SK-N-SH treated with all-trans-retinoic acid at 6 μM for 48 hours (cell line): Measurements from ENCODE around the gene RFX6.

ENCODE experiments used
- ATAC-seq: fragments of 200-7000 bp; cut with Tn5 transposase; 3 replicates; pipeline ENCODE4 v1.9.1; 2020; ENCODE audit warnings: mild to moderate bottlenecking, moderate library complexity
- ARNTL ChIP-seq: fragments of 450-650 bp; formaldehyde crosslinking; IDR thresholded peaks from 2 replicates; pipeline ENCODE4 v1.5.0; 2020; ENCODE audit warnings: low read depth, mild to moderate bottlenecking, moderate library complexity, borderline replicate concordance
- BACH2 ChIP-seq: fragments of 250-450 bp; sonication (Bioruptor Pico); IDR thresholded peaks from 2 replicates; pipeline ENCODE4 v1.9.0; 2021; ENCODE audit warnings: mild to moderate bottlenecking, borderline replicate concordance
- CREB5 ChIP-seq: fragments of 250-450 bp; sonication (Bioruptor Pico); IDR thresholded peaks from 2 replicates; pipeline ENCODE4 v1.5.1; 2020; ENCODE audit warnings: low read depth, mild to moderate bottlenecking, moderate library complexity
- CSDC2 ChIP-seq: fragments of 250-450 bp; sonication (Bioruptor Pico); IDR thresholded peaks from 2 replicates; pipeline ENCODE4 v1.5.0; 2020; ENCODE audit warnings: mild to moderate bottlenecking, moderate library complexity
- ESRRG ChIP-seq: fragments of 250-450 bp; sonication (Bioruptor Pico); IDR thresholded peaks from 2 replicates; pipeline ENCODE4 v1.6.1; 2021; ENCODE audit warnings: mild to moderate bottlenecking
- GLIS3 ChIP-seq: fragments of 250-450 bp; sonication (Bioruptor Pico); IDR thresholded peaks from 2 replicates; pipeline ENCODE4 v1.5.0; 2020; ENCODE audit warnings: mild to moderate bottlenecking, moderate library complexity
- OSR1 ChIP-seq: fragments of 250-450 bp; sonication (Bioruptor Pico); IDR thresholded peaks from 2 replicates; pipeline ENCODE4 v1.8.0; 2022; ENCODE audit warnings: moderate library complexity, mild to moderate bottlenecking, inconsistent platforms
- PATZ1 ChIP-seq: fragments of 250-450 bp; sonication (Bioruptor Pico); IDR thresholded peaks from 2 replicates; pipeline ENCODE4 v1.8.0; 2020; ENCODE audit warnings: mild to moderate bottlenecking, moderate library complexity, borderline replicate concordance
- PPARA ChIP-seq: fragments of 250-450 bp; sonication (Bioruptor Pico); IDR thresholded peaks from 2 replicates; pipeline ENCODE4 v1.5.0; 2020; ENCODE audit warnings: mild to moderate bottlenecking, borderline replicate concordance
- RARB ChIP-seq: fragments of 250-450 bp; sonication (Bioruptor Pico); IDR thresholded peaks from 2 replicates; pipeline ENCODE4 v1.8.0; 2021; ENCODE audit warnings: mild to moderate bottlenecking, moderate library complexity
- SNAI2 ChIP-seq: fragments of 250-450 bp; sonication (Bioruptor Pico); IDR thresholded peaks from 2 replicates; pipeline ENCODE4 v1.5.0; 2020; ENCODE audit warnings: mild to moderate bottlenecking, moderate library complexity
- TCF4 ChIP-seq: fragments of 250-450 bp; sonication (Bioruptor Pico); IDR thresholded peaks from 2 replicates; pipeline ENCODE4 v1.8.0; 2021; ENCODE audit warnings: mild to moderate bottlenecking, moderate library complexity, borderline replicate concordance
- TOX ChIP-seq: fragments of 250-450 bp; sonication (Bioruptor Pico); IDR thresholded peaks from 2 replicates; pipeline ENCODE4 v1.8.0; 2021; ENCODE audit warnings: mild to moderate bottlenecking, moderate library complexity, borderline replicate concordance
- TSHZ2 ChIP-seq: fragments of 250-450 bp; sonication (Bioruptor Pico); IDR thresholded peaks from 2 replicates; pipeline ENCODE4 v1.5.0; 2020; ENCODE audit warnings: mild to moderate bottlenecking, moderate library complexity
- ZC3H10 ChIP-seq: fragments of 250-450 bp; sonication (Bioruptor Pico); IDR thresholded peaks from 2 replicates; pipeline ENCODE4 v1.5.1; 2021; ENCODE audit warnings: mild to moderate bottlenecking, moderate library complexity
- ZFP3 ChIP-seq: fragments of 250-450 bp; sonication (Bioruptor Pico); IDR thresholded peaks from 2 replicates; pipeline ENCODE4 v1.5.0; 2020; ENCODE audit warnings: mild to moderate bottlenecking, moderate library complexity
- ZFP30 ChIP-seq: fragments of 450-650 bp; formaldehyde crosslinking; IDR thresholded peaks from 2 replicates; pipeline ENCODE4 v1.5.0; 2022; ENCODE audit warnings: mild to moderate bottlenecking, moderate library complexity
- ZNF565 ChIP-seq: fragments of 450-650 bp; formaldehyde crosslinking; conservative IDR thresholded peaks from 2 replicates; pipeline ENCODE4 v1.5.0; 2020; ENCODE audit warnings: low read depth, mild to moderate bottlenecking, moderate library complexity
- ZNF8 ChIP-seq: fragments of 450-650 bp; formaldehyde crosslinking; IDR thresholded peaks from 2 replicates; pipeline ENCODE4 v1.5.0; 2020; ENCODE audit warnings: mild to moderate bottlenecking, moderate library complexity

RFX6 gene

DNA sequence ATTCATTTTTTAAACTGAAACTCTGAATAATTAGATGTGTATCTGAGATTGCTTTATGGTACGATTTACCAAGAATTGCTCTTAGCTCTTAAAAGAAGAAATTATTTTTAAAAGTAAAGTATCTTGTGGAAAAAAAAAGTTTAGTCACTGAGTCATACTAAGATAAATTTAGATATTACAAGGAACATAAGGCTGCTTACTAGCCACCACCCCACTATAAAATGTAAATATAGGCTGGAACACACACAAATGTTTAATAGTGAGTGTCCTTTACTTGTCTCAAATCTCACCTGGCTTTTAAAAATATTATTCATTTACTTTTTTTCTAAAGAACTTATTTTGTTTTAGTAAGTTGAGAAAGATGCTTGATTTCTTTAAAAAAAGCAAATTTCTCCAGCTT, 17.6 kb downstream of the RFX6 start:
- TF ChIP-seq GLIS3 (CRISPR knock-in tag) (no peak), RARB (CRISPR knock-in tag) (no peak), ZFP3 (no peak), ZNF8 (CRISPR knock-in tag) (no peak), ZFP30 (no peak), CSDC2 (CRISPR knock-in tag) (no peak), CREB5 (CRISPR knock-in tag) (no peak), ARNTL (CRISPR knock-in tag) (no peak), ZC3H10 (CRISPR knock-in tag) (no peak)
- no peak for ATAC-seq

GRCh38 chr6:116895935-116896334, 18.9 kb downstream of the RFX6 start:
- ATAC-seq, result no peak
- TF ChIP-seq ZNF8 (CRISPR knock-in tag), result no peak
- TF ChIP-seq ARNTL (CRISPR knock-in tag), result no peak
- TF ChIP-seq TSHZ2 (CRISPR knock-in tag), result no peak
- TF ChIP-seq PPARA (CRISPR knock-in tag), result no peak
- no peak for TF ChIP-seq SNAI2 (CRISPR knock-in tag)
- no peak for TF ChIP-seq BACH2 (CRISPR knock-in tag)
- no peak for TF ChIP-seq GLIS3 (CRISPR knock-in tag)
- no peak for TF ChIP-seq RARB (CRISPR knock-in tag)
- TF ChIP-seq ZNF565 (CRISPR knock-in tag), result no peak
- TF ChIP-seq TCF4 (CRISPR knock-in tag), result no peak
- TF ChIP-seq CREB5 (CRISPR knock-in tag), result no peak
- no peak for TF ChIP-seq ZFP3
- no peak for TF ChIP-seq ZC3H10 (CRISPR knock-in tag)
- TF ChIP-seq ZFP30, result no peak

DNA sequence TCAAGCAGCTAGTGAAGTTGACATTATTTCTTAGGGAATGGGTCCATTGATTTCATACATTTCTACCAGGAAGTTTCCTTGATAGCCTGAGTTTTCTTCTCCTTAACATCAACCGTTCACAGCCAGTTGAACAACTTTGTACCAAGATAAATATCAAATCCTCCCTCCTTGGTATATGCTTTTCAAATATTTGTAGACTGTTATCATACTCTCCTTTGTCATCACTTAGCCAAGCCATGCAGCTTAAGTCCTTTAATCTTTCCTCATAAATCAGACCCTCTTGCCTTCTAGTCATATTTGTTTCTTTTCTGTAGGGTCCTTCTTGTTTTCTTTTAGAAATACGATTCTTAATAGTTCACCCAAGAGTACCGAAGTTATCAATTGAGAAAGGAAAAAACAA, 25.6 kb downstream of the RFX6 start:
- no peak for ATAC-seq
- no peak for TF ChIP-seq TOX
- no peak for TF ChIP-seq ZC3H10 (CRISPR knock-in tag)
- TF ChIP-seq ESRRG, result no peak
- no peak for TF ChIP-seq ARNTL (CRISPR knock-in tag)
- no peak for TF ChIP-seq PATZ1 (CRISPR knock-in tag)
- TF ChIP-seq TSHZ2 (CRISPR knock-in tag), result no peak
- TF ChIP-seq SNAI2 (CRISPR knock-in tag), result no peak
- TF ChIP-seq OSR1 (CRISPR knock-in tag), result no peak
- no peak for TF ChIP-seq ZNF8 (CRISPR knock-in tag)
- no peak for TF ChIP-seq CREB5 (CRISPR knock-in tag)
- TF ChIP-seq RARB (CRISPR knock-in tag), result no peak
- TF ChIP-seq, all 23 proteins: peak for 0
